ENCODE data around the gene PLXDC1. TPM values are rescaled to one million over a fixed set of nuclear protein-coding genes. Genes with fewer than 3 reads are reported as not detected.
A peak's percentile ranks its signal among the peaks of the same experiment; 100 is the strongest.

PLXDC1 gene
- total RNA-seq, 4 donors from 2014 or later = 6.5 to 21.6 (median 9.1) TPM

DNA sequence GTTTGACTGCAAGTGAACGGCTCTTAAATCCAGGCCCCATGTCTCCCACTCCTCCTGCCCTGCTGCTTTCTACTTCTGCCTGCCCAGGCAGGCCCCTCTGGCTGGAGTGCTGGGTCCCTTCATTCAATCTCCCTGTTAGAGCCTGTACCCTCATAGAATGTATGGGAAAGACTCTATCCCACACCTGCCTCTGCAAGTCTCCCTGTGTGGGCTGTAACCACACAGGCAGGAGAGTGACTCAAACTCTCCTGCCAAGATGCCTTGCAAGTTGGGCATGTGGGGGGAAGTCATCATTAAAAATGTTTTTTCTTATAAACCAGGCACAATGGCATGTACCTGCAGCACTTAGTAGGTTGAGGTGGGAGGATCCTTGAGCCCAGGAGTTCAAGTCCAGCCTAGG, 77.5 kb downstream of the PLXDC1 start:
- TF ChIP-seq, protein P1, sequence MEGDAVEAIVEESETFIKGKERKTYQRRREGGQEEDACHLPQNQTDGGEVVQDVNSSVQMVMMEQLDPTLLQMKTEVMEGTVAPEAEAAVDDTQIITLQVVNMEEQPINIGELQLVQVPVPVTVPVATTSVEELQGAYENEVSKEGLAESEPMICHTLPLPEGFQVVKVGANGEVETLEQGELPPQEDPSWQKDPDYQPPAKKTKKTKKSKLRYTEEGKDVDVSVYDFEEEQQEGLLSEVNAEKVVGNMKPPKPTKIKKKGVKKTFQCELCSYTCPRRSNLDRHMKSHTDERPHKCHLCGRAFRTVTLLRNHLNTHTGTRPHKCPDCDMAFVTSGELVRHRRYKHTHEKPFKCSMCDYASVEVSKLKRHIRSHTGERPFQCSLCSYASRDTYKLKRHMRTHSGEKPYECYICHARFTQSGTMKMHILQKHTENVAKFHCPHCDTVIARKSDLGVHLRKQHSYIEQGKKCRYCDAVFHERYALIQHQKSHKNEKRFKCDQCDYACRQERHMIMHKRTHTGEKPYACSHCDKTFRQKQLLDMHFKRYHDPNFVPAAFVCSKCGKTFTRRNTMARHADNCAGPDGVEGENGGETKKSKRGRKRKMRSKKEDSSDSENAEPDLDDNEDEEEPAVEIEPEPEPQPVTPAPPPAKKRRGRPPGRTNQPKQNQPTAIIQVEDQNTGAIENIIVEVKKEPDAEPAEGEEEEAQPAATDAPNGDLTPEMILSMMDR (IDR thresholded peaks at IDR 0.05) = no peak
- DNase-seq (ENCODE audit: low spot score) = no peak
- no peak for ATAC-seq (ENCODE audit: low FRiP score)

DNA sequence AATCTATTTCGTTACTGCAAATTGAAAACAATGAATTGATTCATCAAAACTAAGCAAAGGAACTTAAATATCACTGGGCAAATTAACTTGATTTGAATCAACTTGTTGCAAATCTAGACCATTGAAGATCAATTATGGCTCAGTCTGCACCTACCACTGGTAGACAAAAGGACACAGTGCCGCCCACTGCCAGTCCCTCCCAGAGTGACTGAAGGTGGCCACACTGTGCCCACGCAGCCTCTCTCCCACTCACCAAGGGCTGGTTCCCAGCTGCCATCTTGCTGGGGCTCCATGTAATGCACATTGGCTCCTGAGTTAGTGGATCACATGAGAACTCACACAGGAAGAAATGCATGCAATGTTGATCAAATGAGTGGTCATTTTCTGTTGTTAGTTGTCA, 78.1 kb downstream of the PLXDC1 start:
- TF ChIP-seq, protein P1 (IDR thresholded peaks at IDR 0.05) = no peak
- no peak for ATAC-seq (ENCODE audit: low FRiP score)

DNA sequence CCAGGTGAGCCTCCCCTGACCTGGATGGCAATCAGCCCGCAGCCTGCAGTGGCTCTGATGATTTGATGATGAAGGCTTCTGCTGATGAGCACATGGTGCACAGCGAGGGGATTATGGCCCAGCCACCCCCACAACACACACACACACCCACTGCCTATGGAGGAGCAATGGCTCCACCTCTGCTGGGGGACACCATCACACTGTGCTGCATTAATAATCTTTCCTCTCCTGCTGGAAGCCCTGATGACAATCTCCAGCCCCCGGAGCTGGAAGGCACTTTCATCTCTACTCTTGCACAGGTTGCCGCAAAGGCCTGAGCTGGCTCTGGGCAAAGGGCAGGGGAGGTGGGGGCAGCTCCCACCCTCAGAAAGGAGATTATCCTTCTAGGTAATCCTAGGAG, 79.9 kb downstream of the PLXDC1 start:
- no peak for DNase-seq (ENCODE audit: low spot score)
- TF ChIP-seq, protein P1 (IDR thresholded peaks at IDR 0.05) = no peak
- no peak for ATAC-seq (ENCODE audit: low FRiP score)

More for the DNA sequence above, 78.1 kb downstream of the PLXDC1 start:
- DNase-seq (ENCODE audit: low spot score) = no peak

DNA sequence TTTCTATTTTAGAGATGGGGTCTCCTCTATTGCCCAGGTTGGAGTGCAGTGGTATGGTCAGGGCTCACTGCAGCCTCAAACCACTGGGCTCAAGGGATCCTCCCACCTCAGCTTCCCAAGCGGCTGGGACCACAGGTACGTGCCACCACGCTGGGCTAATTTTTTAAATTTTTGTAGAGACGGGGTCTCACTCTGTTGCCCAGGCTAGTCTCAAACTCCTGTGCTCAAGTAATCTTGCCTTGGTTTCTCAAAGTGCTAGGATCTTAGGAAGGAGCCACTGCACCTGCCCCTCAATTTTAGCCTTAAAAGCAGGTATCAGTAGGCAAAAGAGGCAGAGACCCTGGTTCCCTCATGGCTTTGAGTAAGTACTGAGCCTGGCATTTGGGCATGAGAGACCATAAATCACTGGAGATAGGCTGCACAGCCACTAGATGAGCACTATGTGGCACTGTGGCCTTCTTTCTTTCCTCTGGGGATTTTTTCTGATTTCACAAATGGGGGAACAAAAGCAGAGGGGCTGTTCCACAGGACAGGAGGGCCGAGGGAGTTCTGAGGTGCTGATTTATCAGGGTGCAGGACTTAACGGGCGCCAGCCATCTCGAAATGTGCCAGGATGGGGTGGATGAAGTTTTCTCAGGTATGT, 82.2 kb downstream of the PLXDC1 start:
- TF ChIP-seq, protein P1 (IDR thresholded peaks at IDR 0.05) = no peak
- no peak for ATAC-seq (ENCODE audit: low FRiP score)
- no peak for DNase-seq (ENCODE audit: low spot score)

DNA sequence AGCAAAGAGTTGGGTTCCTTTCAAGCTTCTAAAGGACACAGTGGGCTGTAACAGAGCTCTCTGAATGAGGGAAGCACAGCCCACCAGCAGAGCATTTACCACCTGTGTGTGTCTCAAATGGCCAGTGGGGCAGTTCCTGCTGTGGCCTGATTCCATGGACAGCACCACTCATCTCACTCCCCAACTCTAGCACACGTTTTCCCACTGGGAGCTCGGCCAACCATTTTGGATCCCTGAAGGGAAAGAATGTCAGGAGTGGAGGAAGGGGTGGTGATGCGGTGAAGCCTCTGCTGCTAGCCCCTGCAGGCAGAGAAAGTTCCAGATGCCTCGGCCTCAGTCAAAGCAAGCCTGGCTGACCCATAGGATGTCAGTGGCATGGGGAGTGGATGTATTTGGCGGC, 86.6 kb downstream of the PLXDC1 start:
- TF ChIP-seq, protein P1 (IDR thresholded peaks at IDR 0.05) = no peak
- DNase-seq (ENCODE audit: low spot score) (no peak), ATAC-seq (ENCODE audit: low FRiP score) (no peak)

GRCh38 chr17:39064374-39064773, 87.1 kb downstream of the PLXDC1 start:
- ATAC-seq (ENCODE audit: low FRiP score) = peak; percentile 38
- TF ChIP-seq, protein P1 (IDR thresholded peaks at IDR 0.05) = no peak
- no peak for DNase-seq (ENCODE audit: low spot score)

DNA sequence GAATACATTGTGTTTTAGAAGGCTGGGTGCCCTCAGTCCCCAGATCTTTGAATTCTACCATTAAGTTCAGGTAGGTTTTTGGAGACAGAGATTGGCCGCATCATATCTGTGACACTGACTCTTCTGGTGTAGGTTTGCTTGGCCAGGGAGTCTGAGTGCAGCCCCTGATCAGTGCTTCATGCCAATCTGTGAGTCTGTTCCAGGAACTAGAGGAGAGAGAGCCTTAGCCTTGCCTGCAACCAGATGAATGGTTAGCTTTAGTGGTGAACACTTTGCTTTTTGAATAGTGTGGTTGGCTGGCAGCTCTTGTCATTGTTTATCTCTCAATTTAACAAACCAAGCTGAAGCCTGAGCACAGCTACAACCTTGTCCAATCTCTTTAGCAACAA, 87.8 kb downstream of the PLXDC1 start:
- no peak for DNase-seq (ENCODE audit: low spot score)
- TF ChIP-seq, protein P1 (IDR thresholded peaks at IDR 0.05) = no peak
- no peak for ATAC-seq (ENCODE audit: low FRiP score)

All from omental fat pad (tissue), 4 donors.